ENCODE measurements around the gene FAM234A. TPM values are rescaled to one million over a fixed set of nuclear protein-coding genes. Genes with fewer than 3 reads are reported as not detected.

FAM234A gene
- total RNA-seq, 1 donor from 2014 or later: 11.3 TPM

- TF ChIP-seq, protein P1, sequence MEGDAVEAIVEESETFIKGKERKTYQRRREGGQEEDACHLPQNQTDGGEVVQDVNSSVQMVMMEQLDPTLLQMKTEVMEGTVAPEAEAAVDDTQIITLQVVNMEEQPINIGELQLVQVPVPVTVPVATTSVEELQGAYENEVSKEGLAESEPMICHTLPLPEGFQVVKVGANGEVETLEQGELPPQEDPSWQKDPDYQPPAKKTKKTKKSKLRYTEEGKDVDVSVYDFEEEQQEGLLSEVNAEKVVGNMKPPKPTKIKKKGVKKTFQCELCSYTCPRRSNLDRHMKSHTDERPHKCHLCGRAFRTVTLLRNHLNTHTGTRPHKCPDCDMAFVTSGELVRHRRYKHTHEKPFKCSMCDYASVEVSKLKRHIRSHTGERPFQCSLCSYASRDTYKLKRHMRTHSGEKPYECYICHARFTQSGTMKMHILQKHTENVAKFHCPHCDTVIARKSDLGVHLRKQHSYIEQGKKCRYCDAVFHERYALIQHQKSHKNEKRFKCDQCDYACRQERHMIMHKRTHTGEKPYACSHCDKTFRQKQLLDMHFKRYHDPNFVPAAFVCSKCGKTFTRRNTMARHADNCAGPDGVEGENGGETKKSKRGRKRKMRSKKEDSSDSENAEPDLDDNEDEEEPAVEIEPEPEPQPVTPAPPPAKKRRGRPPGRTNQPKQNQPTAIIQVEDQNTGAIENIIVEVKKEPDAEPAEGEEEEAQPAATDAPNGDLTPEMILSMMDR (IDR thresholded peaks at IDR 0.05; ENCODE audit: insufficient read depth, low read length, severe bottlenecking): no peak
- peak; percentile 90 for FAIRE-seq
- Histone ChIP-seq H3K27me3 (ENCODE audit: control insufficient read depth, insufficient read depth, low read length) (peaks cover 2% of the 10 kb centered on the region), H3K36me3 (ENCODE audit: control insufficient read depth, insufficient read depth, low read length) (peaks cover 25% of the 10 kb centered on the region), H3K4me3 (ENCODE audit: low read depth, low read length) (no peak overlapping the region)
- DNase-seq (ENCODE audit: low read depth): no peak
Observed at GRCh38 chr16:286491-287297, 52.1 kb downstream of the FAM234A start.

DNA sequence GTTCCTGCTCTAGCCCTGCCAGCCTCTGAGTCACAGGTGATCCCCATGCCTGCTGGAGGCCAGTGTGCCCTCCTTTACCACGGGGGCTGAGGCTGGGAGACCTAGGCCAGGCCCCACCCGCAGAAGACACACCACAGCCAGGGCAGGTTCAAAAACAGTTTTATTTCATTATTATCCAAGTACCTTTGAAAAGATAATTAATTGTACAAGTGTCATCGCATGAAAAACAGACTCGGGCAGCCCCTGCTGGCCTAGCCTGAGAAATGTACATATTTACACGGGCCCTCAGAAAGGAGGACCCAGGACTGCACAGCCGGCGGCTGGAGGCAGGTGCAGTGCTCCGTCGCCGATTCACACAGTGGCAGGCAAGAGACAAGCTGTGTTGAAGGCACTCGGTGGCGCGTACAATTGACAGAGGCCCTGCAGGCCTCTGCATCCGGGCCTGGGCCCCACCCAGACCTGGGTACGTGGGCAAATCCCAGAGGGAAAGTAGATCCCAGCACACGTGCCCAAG, 52.7 kb downstream of the FAM234A start:
- no peak overlapping the region for H3K4me3 ChIP-seq (ENCODE audit: low read depth, low read length)
- DNase-seq (ENCODE audit: low read depth) (no peak), FAIRE-seq (no peak)
- peaks cover 29% of the 10 kb centered on the region for H3K36me3 ChIP-seq (ENCODE audit: control insufficient read depth, insufficient read depth, low read length)
- TF ChIP-seq, protein P1 (IDR thresholded peaks at IDR 0.05; ENCODE audit: insufficient read depth, low read length, severe bottlenecking): no peak
- no peaks in the 10 kb centered on the region for H3K27me3 ChIP-seq (ENCODE audit: control insufficient read depth, insufficient read depth, low read length)

DNA sequence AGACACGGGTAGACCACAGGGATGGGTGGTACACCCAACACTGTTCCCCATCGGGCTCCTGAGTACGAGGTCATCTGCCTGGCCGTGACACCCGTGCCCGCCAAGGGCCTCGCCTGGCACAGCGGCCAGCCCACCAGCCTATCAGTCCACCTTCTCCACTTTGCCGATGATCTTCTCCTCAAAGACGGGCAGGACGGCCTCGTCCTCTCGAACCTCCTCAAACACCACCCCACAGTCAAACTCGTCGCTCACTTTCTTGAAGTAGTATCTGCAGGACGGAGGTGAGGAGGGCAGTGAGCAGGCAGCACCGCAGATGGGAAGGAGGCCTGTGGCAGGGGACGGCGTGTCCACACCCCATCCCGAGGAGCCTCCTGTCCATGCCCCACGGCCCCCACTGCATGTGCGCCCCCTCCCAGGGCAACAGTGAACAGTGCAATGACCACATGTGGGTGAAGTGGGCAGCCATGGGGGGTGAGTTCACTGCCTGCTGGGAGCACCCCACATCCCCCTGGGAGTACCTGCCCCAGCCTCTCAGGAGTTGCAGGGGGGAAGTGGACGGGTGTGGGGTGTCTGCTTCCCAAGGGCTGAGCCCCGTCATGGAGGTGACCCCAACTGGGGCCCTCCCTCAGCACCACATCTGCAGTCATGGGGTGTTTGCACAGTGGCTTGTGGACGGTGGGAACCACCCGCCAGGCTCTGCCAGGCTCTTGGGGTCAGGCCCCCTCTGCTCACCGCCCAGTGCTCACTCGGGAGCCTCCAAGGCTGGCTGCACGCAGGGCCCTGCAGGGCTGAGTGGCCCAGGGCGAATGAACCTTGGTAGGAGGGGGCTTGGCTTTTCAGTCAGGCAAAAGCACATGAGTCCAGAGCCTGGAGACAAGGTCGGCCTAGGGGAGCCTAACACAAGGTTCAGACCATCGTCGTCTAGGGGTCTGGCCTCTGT, 53.6 kb downstream of the FAM234A start:
- no peak for DNase-seq (ENCODE audit: low read depth)
- Histone ChIP-seq H3K4me3 (ENCODE audit: low read depth, low read length) (no peak overlapping the region), H3K36me3 (ENCODE audit: control insufficient read depth, insufficient read depth, low read length) (peaks cover 37% of the 10 kb centered on the region), H3K27me3 (ENCODE audit: control insufficient read depth, insufficient read depth, low read length) (no peaks in the 10 kb centered on the region)
- TF ChIP-seq, protein P1 (IDR thresholded peaks at IDR 0.05; ENCODE audit: insufficient read depth, low read length, severe bottlenecking): no peak
- no peak for FAIRE-seq

DNA sequence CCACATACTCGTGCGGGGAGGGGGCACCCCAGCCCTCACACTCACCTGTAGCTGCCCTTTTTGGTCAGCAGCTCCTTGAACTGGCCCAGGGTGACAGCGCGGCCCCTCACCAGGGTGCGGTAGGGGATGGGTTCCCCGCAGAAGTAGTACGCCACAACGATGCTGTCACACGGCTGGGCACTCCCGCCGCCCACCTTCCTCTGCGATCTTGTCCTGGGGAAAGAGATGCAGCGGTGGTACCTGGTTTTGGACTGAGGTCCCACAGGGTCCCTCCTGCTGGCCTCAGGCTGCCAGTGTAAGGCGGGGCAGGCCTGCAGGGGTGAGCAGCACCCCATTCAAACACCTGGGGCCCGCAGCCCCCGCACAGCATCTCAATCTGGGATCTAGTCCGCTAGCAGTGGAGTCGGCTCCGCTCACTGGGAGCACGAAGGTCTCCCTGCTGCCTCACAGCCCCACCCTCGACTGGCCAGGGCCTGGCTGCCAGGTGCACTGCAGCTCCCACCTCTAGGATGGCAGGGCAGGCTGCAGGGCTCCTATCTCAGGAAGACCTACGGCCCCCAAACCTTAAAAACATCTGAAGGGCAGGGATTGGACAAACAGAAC, 54.9 kb downstream of the FAM234A start:
- no peak overlapping the region for H3K4me3 ChIP-seq (ENCODE audit: low read depth, low read length)
- DNase-seq (ENCODE audit: low read depth): no peak
- FAIRE-seq: no peak
- TF ChIP-seq, protein P1 (IDR thresholded peaks at IDR 0.05; ENCODE audit: insufficient read depth, low read length, severe bottlenecking): no peak
- peaks cover 38% of the 10 kb centered on the region for H3K36me3 ChIP-seq (ENCODE audit: control insufficient read depth, insufficient read depth, low read length)
- no peaks in the 10 kb centered on the region for H3K27me3 ChIP-seq (ENCODE audit: control insufficient read depth, insufficient read depth, low read length)

- DNase-seq (ENCODE audit: low read depth) (no peak), FAIRE-seq (no peak)
- TF ChIP-seq, protein P1 (IDR thresholded peaks at IDR 0.05; ENCODE audit: insufficient read depth, low read length, severe bottlenecking): no peak
- Histone ChIP-seq H3K4me3 (ENCODE audit: low read depth, low read length) (no peak overlapping the region), H3K27me3 (ENCODE audit: control insufficient read depth, insufficient read depth, low read length) (no peaks in the 10 kb centered on the region), H3K36me3 (ENCODE audit: control insufficient read depth, insufficient read depth, low read length) (peaks cover 38% of the 10 kb centered on the region)
Observed at GRCh38 chr16:290015-290680, 55.5 kb downstream of the FAM234A start.
